HepG2 (cell line): ENCODE measurements around the gene EGLN1. TPM values are rescaled to one million over a fixed set of nuclear protein-coding genes. Genes with fewer than 3 reads are reported as not detected.
A peak's percentile ranks its signal among the peaks of the same experiment; 100 is the strongest.

Experiments used
- ATAC-seq: fragments of 200-7000 bp; cut with Tn5 transposase; 3 replicates; pipeline ENCODE4 v1.9.1; 2020; ENCODE audit warnings: mild to moderate bottlenecking, moderate library complexity
- BruUV-seq: library from RNA; stranded (reverse); fragments of 400-500 nt; replicated peaks from 2 replicates; lab custom pipeline; 2021; lab: Mats Ljungman, UMichigan
- CTCF ChIA-PET: fragments of 300-600 bp; formaldehyde crosslinking; extraction: SDS; loops from one replicate; lab custom pipeline; 2021; ENCODE audit warnings: low total read pairs, inconsistent platforms, low intra/inter-chr PET ratio; lab: Yijun Ruan, JAX
- POLR2A ChIA-PET: fragments of 350-600 bp; sonication (Branson Sonifier 250); formaldehyde crosslinking; loops from one replicate; lab custom pipeline; 2020; ENCODE audit warnings: antibody characterized with exemption, inconsistent platforms; lab: Yijun Ruan, JAX
- DNase-seq: peaks from one replicate; pipeline ENCODE4 v3.0.0-alpha.2; 2015; ENCODE audit warnings: low spot score
- FAIRE-seq: peaks from 3 replicates; lab custom pipeline; 2011; peaks lifted over from hg19 to GRCh38; lab: Jason Lieb, UNC
- H2AFZ ChIP-seq: one replicate; pipeline ENCODE4 v1.6.1; 2011; ENCODE audit warnings: low read length, inconsistent platforms
- H3K27ac ChIP-seq: fragments of 300-600 bp; 3 replicates; pipeline ENCODE4 v1.8.0; 2011; ENCODE audit warnings: mixed run types, mild to moderate bottlenecking, mixed read lengths, low read length, inconsistent platforms; ENCODE audit not compliant: insufficient read depth; ENCODE audit errors: extremely low read length
- H3K27me3 ChIP-seq, 2 experiments: fragments of 200-600 bp in 1 of 2; 2 replicates in 1 of 2; 3 replicates in 1 of 2; pipeline versions ENCODE4 v1.6.0 to v1.8.0; 2011; ENCODE audit warnings: low read length in 2 of 2, mild to moderate bottlenecking in 2 of 2, moderate library complexity in 2 of 2, inconsistent platforms in 1 of 2; ENCODE audit not compliant: insufficient read depth in 2 of 2, control insufficient read depth in 1 of 2
- H3K36me3 ChIP-seq, 2 experiments: fragments of 200-600 bp in 1 of 2; replicated peaks in 1 of 2; 2 replicates in 1 of 2; 3 replicates in 1 of 2; pipeline versions ENCODE4 v1.5.1 to v1.8.0; 2011; ENCODE audit warnings: low read length in 2 of 2, inconsistent platforms in 1 of 2; ENCODE audit not compliant: insufficient read depth in 2 of 2, control insufficient read depth in 1 of 2
- H3K4me1 ChIP-seq: 2 replicates; pipeline ENCODE4 v1.5.1; 2012; ENCODE audit warnings: low read length, inconsistent platforms; ENCODE audit not compliant: insufficient read depth
- H3K4me2 ChIP-seq: 2 replicates; pipeline ENCODE4 v1.6.0; 2011; ENCODE audit warnings: low read depth, low read length, inconsistent platforms
- H3K4me3 ChIP-seq, 3 experiments: fragments of 200-600 bp in 1 of 3; sonication (generic), shearing (Covaris generic) in 1 of 3; replicated peaks in 1 of 3; 2 replicates each; pipeline ENCODE4 v1.5.1; 2011 to 2016; ENCODE audit warnings: low read length in 3 of 3, inconsistent platforms in 2 of 3, low read depth in 2 of 3, mild to moderate bottlenecking in 2 of 3, control low read depth in 1 of 3, mixed read lengths in 1 of 3; ENCODE audit not compliant: insufficient read depth in 1 of 3
- H3K79me2 ChIP-seq: one replicate; pipeline ENCODE4 v1.6.1; 2011; ENCODE audit warnings: low read length, inconsistent platforms; ENCODE audit not compliant: insufficient read depth
- H3K9ac ChIP-seq: 2 replicates; pipeline ENCODE4 v1.6.0; 2011; ENCODE audit warnings: mild to moderate bottlenecking, low read depth, low read length, inconsistent platforms; ENCODE audit not compliant: insufficient read depth
- H3K9me3 ChIP-seq: 2 replicates; pipeline ENCODE4 v1.5.1; 2012; ENCODE audit warnings: mild to moderate bottlenecking, low read length
- H4K20me1 ChIP-seq: 2 replicates; pipeline ENCODE4 v1.6.0; 2011; ENCODE audit warnings: inconsistent platforms, mild to moderate bottlenecking, low read length, moderate library complexity; ENCODE audit not compliant: insufficient read depth
- CHD2 ChIP-seq: IDR thresholded peaks from 2 replicates; pipeline ENCODE4 v1.6.1; 2011; ENCODE audit warnings: low read depth, low read length, improper control_type of control experiment
- ELF1 ChIP-seq: sonication (generic); formaldehyde crosslinking; IDR thresholded peaks from 2 replicates; pipeline ENCODE4 v1.4.0; 2020; ENCODE audit warnings: missing genetic modification reagents
- MYNN ChIP-seq: sonication (generic); formaldehyde crosslinking; IDR thresholded peaks from 2 replicates; pipeline ENCODE4 v1.4.0; 2020; ENCODE audit warnings: mild to moderate bottlenecking, low read depth, missing genetic modification reagents
- PCBP2 ChIP-seq: fragments of 200-400 bp; formaldehyde crosslinking; optimal IDR thresholded peaks from 2 replicates; pipeline ENCODE3; 2018; ENCODE audit warnings: low read length, low read depth; ENCODE audit not compliant: poor library complexity, severe bottlenecking
- PHF21A ChIP-seq: sonication (generic); formaldehyde crosslinking; IDR thresholded peaks from 2 replicates; pipeline ENCODE4 v1.5.0; 2020; ENCODE audit warnings: mild to moderate bottlenecking, missing genetic modification reagents
- TBX2 ChIP-seq: sonication (generic); formaldehyde crosslinking; IDR thresholded peaks from 2 replicates; pipeline ENCODE4 v1.5.0; 2020; ENCODE audit warnings: missing genetic modification reagents, mild to moderate bottlenecking, borderline replicate concordance
- TRIM22 ChIP-seq: fragments of 450-650 bp; IDR thresholded peaks from 2 replicates; pipeline ENCODE4 v1.6.1; 2017
- ZBTB37 ChIP-seq: sonication (generic); formaldehyde crosslinking; IDR thresholded peaks from 2 replicates; pipeline ENCODE4 v1.4.0; 2020; ENCODE audit warnings: mild to moderate bottlenecking, missing genetic modification reagents
- ZFP82 ChIP-seq: sonication (generic); formaldehyde crosslinking; IDR thresholded peaks from 2 replicates; pipeline ENCODE4 v1.5.1; 2020; ENCODE audit warnings: mild to moderate bottlenecking, missing genetic modification reagents, borderline replicate concordance
- ZMYM4 ChIP-seq: sonication (generic); formaldehyde crosslinking; IDR thresholded peaks from 2 replicates; pipeline ENCODE4 v1.8.1; 2023; ENCODE audit warnings: mild to moderate bottlenecking, missing genetic modification reagents
- ZNF224 ChIP-seq: sonication (generic); formaldehyde crosslinking; IDR thresholded peaks from 2 replicates; pipeline ENCODE4 v1.5.0; 2020; ENCODE audit warnings: mild to moderate bottlenecking, missing genetic modification reagents
- ZNF24 ChIP-seq: fragments of 450-650 bp; IDR thresholded peaks from 2 replicates; pipeline ENCODE4 v1.6.1; 2017; ENCODE audit warnings: antibody characterized with exemption, mild to moderate bottlenecking
- ZNF3 ChIP-seq: IDR thresholded peaks from 2 replicates; pipeline ENCODE4 v1.7.0; 2017; ENCODE audit warnings: inconsistent platforms
- ZNF501 ChIP-seq: sonication (generic); formaldehyde crosslinking; IDR thresholded peaks from 2 replicates; pipeline ENCODE4 v1.5.1; 2020; ENCODE audit warnings: mild to moderate bottlenecking, moderate library complexity, missing genetic modification reagents
- ZNF570 ChIP-seq: sonication (generic); formaldehyde crosslinking; IDR thresholded peaks from 2 replicates; pipeline ENCODE4 v1.4.0; 2020; ENCODE audit warnings: mild to moderate bottlenecking, missing genetic modification reagents, borderline replicate concordance
- ZNF670 ChIP-seq: sonication (generic); formaldehyde crosslinking; IDR thresholded peaks from 2 replicates; pipeline ENCODE4 v1.8.0; 2022; ENCODE audit warnings: mild to moderate bottlenecking, missing genetic modification reagents, borderline replicate concordance
- ZNF672 ChIP-seq: sonication (generic); formaldehyde crosslinking; IDR thresholded peaks from 2 replicates; pipeline ENCODE4 v1.8.1; 2022; ENCODE audit warnings: missing genetic modification reagents
- ZNF724P ChIP-seq: sonication (generic); formaldehyde crosslinking; IDR thresholded peaks from 2 replicates; pipeline ENCODE4 v1.8.0; 2022; ENCODE audit warnings: missing genetic modification reagents, borderline replicate concordance
- WGBS: methylation state at CpG from one replicate; pipeline ENCODE4 v1.1.6; 2017; ENCODE audit warnings: low lambda C conversion rate; 5-methylcytosine and 5-hydroxymethylcytosine counted together
- in situ Hi-C: cut with HindIII; loops from 2 replicates; pipeline ENCODE4 v1.10.0; 2017; ENCODE audit warnings: low pct_unique_long_range_greater_than_20kb; ENCODE audit not compliant: extremely low pct_ligation_motif_present
- intact Hi-C: fragments of 100-400 bp; cut with micrococcal nuclease; formaldehyde crosslinking; loops from one replicate; pipeline ENCODE4 v1.10.0; 2022; ENCODE audit not compliant: unreplicated experiment
- polyA plus RNA-seq, 8 experiments: library from polyadenylated mRNA; depleted of rRNA in 3 of 8; stranded (reverse) in 7 of 8; unstranded in 1 of 8; fragments of >200 nt; fragmentation: Illumina TruSeq in 4 of 8; extraction: Trizol in 4 of 8; gene quantifications; 2 replicates each; pipeline versions ENCODE4 v1.2.1 to v1.2.3, GENCODE V29; 2011 to 2016; ENCODE audit warnings: low read depth in 4 of 8, missing spikeins in 1 of 8, mixed read lengths in 1 of 8; ENCODE audit not compliant: insufficient read depth in 1 of 8
- total RNA-seq, 5 experiments: library from RNA; depleted of rRNA; stranded (reverse); fragments of >200 nt; fragmentation: Illumina TruSeq; extraction: Trizol; gene quantifications; 2 replicates each; pipeline ENCODE4 v1.2.3, GENCODE V29; 2016; ENCODE audit warnings: low read depth in 1 of 5
- TF ChIP-seq, protein P1 (sequence below): sonication (generic); IDR thresholded peaks from 2 replicates; pipeline ENCODE4 v1.6.1; 2016; ENCODE audit warnings: low read depth, borderline replicate concordance

The EGLN1 gene
- total and polyA plus RNA-seq, 2 of the 13 experiments (the other 11 are each of a cell fraction or from before 2014, with no cell fraction given): 34.4 to 44.1 TPM

DNA sequence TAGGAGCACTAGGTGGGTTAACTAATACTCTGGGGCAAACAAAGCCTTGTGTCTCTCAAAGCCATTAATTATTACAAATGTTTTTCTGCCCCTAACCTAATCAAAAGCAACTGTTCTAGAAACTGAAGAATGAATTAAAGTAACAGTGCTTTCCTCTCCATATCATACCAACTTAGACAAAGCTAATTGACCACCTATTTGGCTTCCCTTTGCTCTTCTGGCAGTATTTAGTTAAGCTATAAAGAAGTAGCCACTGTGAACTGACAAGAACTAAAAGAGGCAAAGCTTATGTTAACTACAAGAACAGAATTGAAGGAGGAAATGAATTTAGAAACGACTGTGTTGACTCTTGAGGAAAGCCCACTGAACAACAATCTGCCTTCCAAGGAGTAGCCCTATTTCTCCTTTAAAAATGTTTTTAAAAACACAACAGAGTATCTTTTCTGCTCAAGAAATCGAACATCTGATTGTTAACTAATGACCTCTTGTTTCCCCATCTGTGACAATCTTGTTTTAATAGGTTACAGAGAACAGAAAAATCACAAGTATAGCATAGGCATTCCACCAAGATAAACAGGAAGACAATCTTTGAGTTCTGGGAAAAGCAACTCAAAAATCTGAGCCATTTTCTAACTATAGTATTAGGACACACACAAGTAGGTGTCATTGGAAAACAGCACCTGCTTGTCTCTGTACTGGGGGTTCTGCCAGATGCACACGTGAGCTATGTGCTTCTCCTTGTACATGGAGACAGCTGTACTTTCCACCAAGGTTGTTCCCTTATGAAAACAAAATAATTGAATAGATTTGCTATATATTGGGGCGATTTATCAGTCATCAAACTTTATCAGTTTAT, 3.1 kb upstream of the EGLN1 start (continued):
- TF ChIP-seq ZNF724P (CRISPR knock-in tag): no peak

DNA sequence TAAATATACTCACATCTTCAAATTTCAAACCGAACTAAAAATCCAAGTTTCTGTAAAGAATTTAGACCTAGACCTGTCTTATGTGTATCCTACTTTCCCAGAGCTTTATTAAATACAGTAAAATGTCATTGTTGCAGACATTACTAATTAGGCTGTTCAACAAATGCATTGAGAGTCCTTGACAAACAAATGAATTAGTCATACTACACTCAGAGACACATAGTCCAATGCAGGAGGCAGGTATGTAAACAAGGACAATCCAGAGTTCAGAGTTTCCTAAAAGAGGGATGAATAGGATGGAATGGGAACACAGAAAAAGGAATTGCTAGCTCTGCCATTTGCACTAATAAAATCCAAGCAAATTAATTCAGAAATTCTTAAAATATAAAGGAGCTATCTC, 1.6 kb upstream of the EGLN1 start:
- 0% methylated on average over 1 of the region's 1 CpG for WGBS
- Histone ChIP-seq H3K27me3 (no peaks in the 10 kb centered on the region; a peak in 1 of 5 replicates), H4K20me1 (peaks cover 26% of the 10 kb centered on the region), H3K4me3 (peak overlapping the region; percentile 89 to 100 (median 99); a peak in 5 of 6 replicates), H3K4me2 (peak overlapping the region; percentile 78), H3K79me2 (peaks cover 30% of the 10 kb centered on the region), H3K9me3 (no peaks in the 10 kb centered on the region), H3K9ac (no peak overlapping the region), H3K36me3 (no peaks in the 10 kb centered on the region), H3K4me1 (peaks cover 21% of the 10 kb centered on the region), H2AFZ (no peak overlapping the region), H3K27ac (peak overlapping the region; percentile 99)
- ChIA-PET CTCF (no interaction called here), POLR2A (interaction anchor here (1.0 to 1.3 kb wide), 2 partner anchors 16 to 104 kb away, joined by 3 to 4 read pairs; partner anchors contain the start of gene TSNAX)
- ATAC-seq (peak; percentile 52), DNase-seq (peak; percentile 94), FAIRE-seq (peak; percentile 60)
- in situ Hi-C loops: loop anchor here (10.0 kb wide), 1 partner anchor 111 kb away; no protein-coding TSS in a partner anchor
- no TSS peak for BruUV-seq
- intact Hi-C loops: loop anchor here (1.0 to 5.0 kb wide), 2 partner anchors 105 to 129 kb away; partner anchors contain the start of gene TSNAX
- TF ChIP-seq PCBP2 (no peak), ZNF672 (CRISPR knock-in tag) (no peak), ZNF670 (CRISPR knock-in tag) (no peak), ZMYM4 (CRISPR knock-in tag) (peak; percentile 30; the same call in 1 of the 2 replicates), ZBTB37 (CRISPR knock-in tag) (no peak), ELF1 (CRISPR knock-in tag) (no peak), ZNF570 (CRISPR knock-in tag) (no peak), CHD2 (no peak), ZNF724P (CRISPR knock-in tag) (no peak), TRIM22 (no peak), ZNF24 (0 out of 2 replicates have a peak, but pooled peaks have one; percentile 19), ZNF3 (CRISPR knock-in tag) (no peak), ZFP82 (CRISPR knock-in tag) (no peak), ZNF501 (CRISPR knock-in tag) (no peak), ZNF224 (CRISPR knock-in tag) (no peak), MYNN (CRISPR knock-in tag) (no peak), TBX2 (CRISPR knock-in tag) (peak; percentile 47; the same call in 1 of the 2 replicates), PHF21A (CRISPR knock-in tag) (peak; percentile 46; the same call in 1 of the 2 replicates)
- TF ChIP-seq, protein P1, sequence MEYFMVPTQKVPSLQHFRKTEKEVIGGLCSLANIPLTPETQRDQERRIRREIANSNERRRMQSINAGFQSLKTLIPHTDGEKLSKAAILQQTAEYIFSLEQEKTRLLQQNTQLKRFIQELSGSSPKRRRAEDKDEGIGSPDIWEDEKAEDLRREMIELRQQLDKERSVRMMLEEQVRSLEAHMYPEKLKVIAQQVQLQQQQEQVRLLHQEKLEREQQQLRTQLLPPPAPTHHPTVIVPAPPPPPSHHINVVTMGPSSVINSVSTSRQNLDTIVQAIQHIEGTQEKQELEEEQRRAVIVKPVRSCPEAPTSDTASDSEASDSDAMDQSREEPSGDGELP: no peak
